OCI-LY1 (cell line): ENCODE results near the gene CYB5D1.

Experiments
- H2AFZ ChIP-seq: fragments of 200-600 bp; sonication (generic), shearing (Covaris generic); 2 replicates; pipeline ENCODE4 v1.6.0; 2014; ENCODE audit warnings: antibody characterized with exemption, mild to moderate bottlenecking, low read length
- H3F3A ChIP-seq: fragments of 200-600 bp; sonication (generic), shearing (Covaris generic); 2 replicates; pipeline ENCODE4 v1.6.0; 2014; ENCODE audit warnings: mild to moderate bottlenecking, antibody characterized with exemption, low read length, moderate library complexity; ENCODE audit not compliant: insufficient read depth
- H3K27ac ChIP-seq: fragments of 200-600 bp; sonication (generic); 2 replicates; pipeline ENCODE4 v1.5.1; 2014; ENCODE audit warnings: low read length, mixed run types, mild to moderate bottlenecking, low read depth; ENCODE audit not compliant: poor library complexity, severe bottlenecking
- H3K27me3 ChIP-seq: fragments of 200-600 bp; sonication (generic); 2 replicates; pipeline ENCODE4 v1.6.0; 2014; ENCODE audit warnings: antibody characterized with exemption, mild to moderate bottlenecking, low read length, moderate library complexity; ENCODE audit not compliant: insufficient read depth
- H3K36me3 ChIP-seq: fragments of 200-600 bp; sonication (generic); 2 replicates; pipeline ENCODE4 v1.6.1; 2014; ENCODE audit warnings: mild to moderate bottlenecking, antibody characterized with exemption, low read length, moderate library complexity, mixed read lengths; ENCODE audit not compliant: insufficient read depth
- H3K4me1 ChIP-seq: fragments of 200-600 bp; sonication (generic); 2 replicates; pipeline ENCODE4 v1.5.1; 2014; ENCODE audit warnings: mild to moderate bottlenecking, low read length, moderate library complexity; ENCODE audit not compliant: insufficient read depth, severe bottlenecking
- H3K4me2 ChIP-seq: fragments of 200-600 bp; sonication (generic), shearing (Covaris generic); 2 replicates; pipeline ENCODE4 v1.6.1; 2014; ENCODE audit warnings: low read length
- H3K4me3 ChIP-seq: fragments of 200-600 bp; sonication (generic); 2 replicates; pipeline ENCODE4 v1.5.1; 2014; ENCODE audit warnings: low read length, low read depth, mild to moderate bottlenecking, mixed read lengths; ENCODE audit not compliant: poor library complexity, severe bottlenecking
- H3K79me2 ChIP-seq: fragments of 200-600 bp; shearing (Covaris generic); 2 replicates; pipeline ENCODE4 v1.6.1; 2016; ENCODE audit warnings: mixed run types, low read length, mixed read lengths; ENCODE audit not compliant: insufficient read depth
- H3K9ac ChIP-seq: fragments of 200-600 bp; sonication (generic), shearing (Covaris generic); 2 replicates; pipeline ENCODE4 v1.6.1; 2014; ENCODE audit warnings: mild to moderate bottlenecking, low read length, mixed read lengths
- H3K9me2 ChIP-seq: fragments of 200-600 bp; sonication (generic), shearing (Covaris generic); 2 replicates; pipeline ENCODE4 v1.6.1; 2014; ENCODE audit warnings: low read depth, mild to moderate bottlenecking, low read length, mixed read lengths
- H3K9me3 ChIP-seq: fragments of 200-600 bp; shearing (Covaris generic); 2 replicates; pipeline ENCODE4 v1.6.1; 2014; ENCODE audit warnings: low read length, mixed read lengths
- H4K20me1 ChIP-seq: fragments of 200-600 bp; sonication (generic), shearing (Covaris generic); 2 replicates; pipeline ENCODE4 v1.6.0; 2016; ENCODE audit warnings: mild to moderate bottlenecking, low read length; ENCODE audit not compliant: insufficient read depth
- EZH2 ChIP-seq: fragments of 200-600 bp; sonication (generic), shearing (Covaris generic); IDR thresholded peaks from 2 replicates; pipeline ENCODE4 v1.8.0; 2017; ENCODE audit warnings: borderline replicate concordance, mixed run types, mild to moderate bottlenecking, antibody characterized with exemption, low read length, moderate library complexity, mixed read lengths
- TF ChIP-seq, protein P1 (sequence below): fragments of 200-600 bp; sonication (generic), shearing (Covaris generic); IDR thresholded peaks from 2 replicates; pipeline ENCODE4 v1.5.1; 2017; ENCODE audit warnings: mild to moderate bottlenecking, antibody characterized with exemption, low read length, moderate library complexity, mixed read lengths

Gene CYB5D1

DNA sequence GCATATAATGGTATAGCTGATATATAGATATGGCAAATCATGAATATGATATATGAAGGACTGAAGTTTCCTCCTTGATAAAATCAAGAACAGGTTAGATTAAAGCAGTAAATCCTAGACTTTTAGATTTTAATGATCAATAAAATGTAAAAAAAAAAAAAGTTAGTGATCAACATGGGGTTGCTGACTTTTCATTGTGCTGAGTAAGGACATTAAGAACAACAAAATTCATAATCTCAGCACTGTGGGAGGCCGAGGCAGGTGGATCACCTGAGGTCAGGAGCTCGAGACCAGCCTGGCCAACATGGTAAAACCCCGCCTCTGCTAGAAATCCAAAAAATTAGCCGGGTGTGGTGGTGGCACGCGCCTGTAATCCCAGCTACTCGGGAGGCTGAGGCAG is 20.4 kb downstream of the CYB5D1 start:
- no peaks in the 10 kb centered on the region for H3K9me2 ChIP-seq
- peaks cover 36% of the 10 kb centered on the region for H3K4me1 ChIP-seq
- no peak overlapping the region for H3K4me2 ChIP-seq
- no peaks in the 10 kb centered on the region for H4K20me1 ChIP-seq
- H3K79me2 ChIP-seq = no peaks in the 10 kb centered on the region
- H2AFZ ChIP-seq = no peak overlapping the region
- H3K9me3 ChIP-seq = no peaks in the 10 kb centered on the region
- no peaks in the 10 kb centered on the region for H3K27me3 ChIP-seq
- peaks cover 12% of the 10 kb centered on the region; the same call in 1 of the 2 replicates for H3F3A ChIP-seq
- TF ChIP-seq, protein P1, sequence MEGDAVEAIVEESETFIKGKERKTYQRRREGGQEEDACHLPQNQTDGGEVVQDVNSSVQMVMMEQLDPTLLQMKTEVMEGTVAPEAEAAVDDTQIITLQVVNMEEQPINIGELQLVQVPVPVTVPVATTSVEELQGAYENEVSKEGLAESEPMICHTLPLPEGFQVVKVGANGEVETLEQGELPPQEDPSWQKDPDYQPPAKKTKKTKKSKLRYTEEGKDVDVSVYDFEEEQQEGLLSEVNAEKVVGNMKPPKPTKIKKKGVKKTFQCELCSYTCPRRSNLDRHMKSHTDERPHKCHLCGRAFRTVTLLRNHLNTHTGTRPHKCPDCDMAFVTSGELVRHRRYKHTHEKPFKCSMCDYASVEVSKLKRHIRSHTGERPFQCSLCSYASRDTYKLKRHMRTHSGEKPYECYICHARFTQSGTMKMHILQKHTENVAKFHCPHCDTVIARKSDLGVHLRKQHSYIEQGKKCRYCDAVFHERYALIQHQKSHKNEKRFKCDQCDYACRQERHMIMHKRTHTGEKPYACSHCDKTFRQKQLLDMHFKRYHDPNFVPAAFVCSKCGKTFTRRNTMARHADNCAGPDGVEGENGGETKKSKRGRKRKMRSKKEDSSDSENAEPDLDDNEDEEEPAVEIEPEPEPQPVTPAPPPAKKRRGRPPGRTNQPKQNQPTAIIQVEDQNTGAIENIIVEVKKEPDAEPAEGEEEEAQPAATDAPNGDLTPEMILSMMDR = no peak
- no peak for TF ChIP-seq EZH2
- peaks cover 57% of the 10 kb centered on the region for H3K36me3 ChIP-seq
- no peak overlapping the region for H3K27ac ChIP-seq
- H3K4me3 ChIP-seq = no peak overlapping the region
- no peak overlapping the region for H3K9ac ChIP-seq

- Histone ChIP-seq H3K9me2 (no peaks in the 10 kb centered on the region), H3K4me2 (peak overlapping the region; percentile 85), H3K9ac (peak overlapping the region; percentile 81), H2AFZ (no peak overlapping the region), H3K36me3 (peaks cover 41% of the 10 kb centered on the region), H3K27ac (peak overlapping the region; percentile 97), H3K9me3 (no peaks in the 10 kb centered on the region), H3K4me1 (peaks cover 46% of the 10 kb centered on the region), H3F3A (peaks cover 12% of the 10 kb centered on the region; the same call in 1 of the 2 replicates), H3K27me3 (no peaks in the 10 kb centered on the region), H4K20me1 (no peaks in the 10 kb centered on the region), H3K79me2 (no peaks in the 10 kb centered on the region), H3K4me3 (peak overlapping the region; percentile 60)
- TF ChIP-seq, protein P1 = no peak
- no peak for TF ChIP-seq EZH2
Measured at GRCh38 chr17:7880076-7880868, 22.5 kb downstream of the CYB5D1 start.

DNA sequence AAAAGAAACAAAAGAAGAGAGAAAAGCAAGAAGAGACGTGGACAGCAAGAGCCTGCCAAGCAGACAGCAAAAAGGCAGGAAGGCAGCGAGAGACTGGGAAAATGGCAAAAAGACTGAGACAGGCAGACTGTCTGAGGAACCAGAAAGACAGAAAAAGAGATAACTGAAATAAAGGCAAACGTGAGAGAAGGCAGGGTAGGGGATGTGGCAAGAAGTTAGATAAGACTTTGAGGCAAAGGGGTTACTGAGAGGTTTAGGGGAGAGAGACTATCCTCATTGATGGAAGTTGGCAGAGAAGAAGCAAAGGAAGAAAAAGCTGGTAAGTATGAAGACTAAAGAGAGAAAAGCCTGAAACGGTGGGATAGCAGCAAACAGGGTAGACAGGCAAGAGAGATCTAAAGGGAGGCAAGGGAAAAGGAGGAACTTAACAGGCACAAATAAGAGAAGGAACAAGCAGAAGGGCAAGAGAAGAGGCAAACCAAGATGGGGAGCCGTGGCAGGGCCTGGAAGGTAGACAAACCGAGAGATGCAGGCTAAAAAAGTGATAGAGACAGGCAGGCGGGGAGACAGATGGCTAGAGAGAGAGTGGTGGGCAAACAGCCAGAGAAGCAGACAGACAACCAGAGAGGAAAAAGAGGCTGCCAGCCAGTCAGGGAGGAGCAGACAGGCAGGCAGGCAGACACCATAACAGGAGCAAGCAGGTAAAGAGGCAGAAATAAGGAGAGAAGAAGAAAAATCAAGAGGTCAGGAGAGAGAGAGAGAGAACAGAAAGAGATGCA is 23.7 kb downstream of the CYB5D1 start:
- no peak for TF ChIP-seq EZH2
- TF ChIP-seq, protein P1 = no peak
- Histone ChIP-seq H3K9me2 (no peaks in the 10 kb centered on the region), H3K4me3 (peak overlapping the region; percentile 60), H3K36me3 (peaks cover 29% of the 10 kb centered on the region), H2AFZ (no peak overlapping the region), H3K4me1 (peaks cover 46% of the 10 kb centered on the region), H3K9me3 (no peaks in the 10 kb centered on the region), H3K9ac (peak overlapping the region; percentile 81), H4K20me1 (no peaks in the 10 kb centered on the region), H3K27ac (peak overlapping the region; percentile 97), H3F3A (peaks cover 12% of the 10 kb centered on the region; the same call in 1 of the 2 replicates), H3K4me2 (peak overlapping the region; percentile 85), H3K27me3 (no peaks in the 10 kb centered on the region), H3K79me2 (peaks cover 10% of the 10 kb centered on the region)
